Measurements from ENCODE around the gene ZNF20.

ZNF20 gene

GRCh38 chr19:12166626-12167025 is 26.5 kb upstream of the ZNF20 start:
- H3K79me2 ChIP-seq (ENCODE audit: low read length): peaks cover 76% of the 10 kb centered on the region

GRCh38 chr19:12163826-12164225 is 23.7 kb upstream of the ZNF20 start:
- no peak for DNase-seq
- Histone ChIP-seq H3K9me2 (replicated peaks; ENCODE audit: insufficient read depth, low read length) (no peaks in the 10 kb centered on the region), H3K4me3 (ENCODE audit: low read length) (peak overlapping the region; percentile 89), H3K9ac (ENCODE audit: low read length) (peak overlapping the region; percentile 91; the same call in 1 of the 2 replicates), H3K4me1 (ENCODE audit: low read length) (no peaks in the 10 kb centered on the region), H3K27ac (ENCODE audit: low read length) (no peak overlapping the region), H4K20me1 (ENCODE audit: insufficient read depth, low read length) (no peaks in the 10 kb centered on the region), H3K36me3 (replicated peaks; ENCODE audit: insufficient read depth, low read length) (no peaks in the 10 kb centered on the region), H3F3A (ENCODE audit: insufficient read depth, low read length) (no peaks in the 10 kb centered on the region), H3K27me3 (replicated peaks; ENCODE audit: insufficient read depth, low read length) (no peaks in the 10 kb centered on the region), H2AFZ (ENCODE audit: low read length) (no peak overlapping the region; the same call in 1 of the 2 replicates), H3K4me2 (ENCODE audit: low read depth, low read length) (peak overlapping the region; percentile 67), H3K9me3 (replicated peaks; ENCODE audit: insufficient read depth, low read length) (no peaks in the 10 kb centered on the region), H3K79me2 (ENCODE audit: low read length) (peaks cover 60% of the 10 kb centered on the region)
- TF ChIP-seq EZH2phosphoT487 (IDR thresholded peaks at IDR 0.05; ENCODE audit: low read length) (no peak), CTCF (IDR thresholded peaks at IDR 0.05; ENCODE audit: low read length) (no peak), EZH2 (optimal IDR thresholded peaks at IDR 0.05; ENCODE audit: low read depth, low read length) (no peak)

More at GRCh38 chr19:12166626-12167025, 26.5 kb upstream of the ZNF20 start:
- Histone ChIP-seq H3K36me3 (replicated peaks; ENCODE audit: insufficient read depth, low read length) (peaks cover 2% of the 10 kb centered on the region; the same call in 1 of the 2 replicates), H3K9ac (ENCODE audit: low read length) (no peak overlapping the region), H3K27me3 (replicated peaks; ENCODE audit: insufficient read depth, low read length) (no peaks in the 10 kb centered on the region), H4K20me1 (ENCODE audit: insufficient read depth, low read length) (no peaks in the 10 kb centered on the region), H3K4me1 (ENCODE audit: low read length) (no peaks in the 10 kb centered on the region), H3K9me2 (replicated peaks; ENCODE audit: insufficient read depth, low read length) (no peaks in the 10 kb centered on the region), H3K4me2 (ENCODE audit: low read depth, low read length) (no peak overlapping the region), H2AFZ (ENCODE audit: low read length) (no peak overlapping the region), H3F3A (ENCODE audit: insufficient read depth, low read length) (no peaks in the 10 kb centered on the region), H3K4me3 (ENCODE audit: low read length) (no peak overlapping the region), H3K9me3 (replicated peaks; ENCODE audit: insufficient read depth, low read length) (no peaks in the 10 kb centered on the region), H3K27ac (ENCODE audit: low read length) (no peak overlapping the region)
- DNase-seq: no peak
- TF ChIP-seq EZH2phosphoT487 (IDR thresholded peaks at IDR 0.05; ENCODE audit: low read length) (no peak), CTCF (IDR thresholded peaks at IDR 0.05; ENCODE audit: low read length) (no peak), EZH2 (optimal IDR thresholded peaks at IDR 0.05; ENCODE audit: low read depth, low read length) (no peak)

- no peaks in the 10 kb centered on the region for H3K9me3 ChIP-seq (replicated peaks; ENCODE audit: insufficient read depth, low read length)
- peak within 1 kb of the TSS; percentile 61; the same call in 1 of the 2 replicates for H3K27ac ChIP-seq (ENCODE audit: low read length)
- DNase-seq: peak; percentile 97
- H3K9ac ChIP-seq (ENCODE audit: low read length): peak within 1 kb of the TSS; percentile 91
- peak within 1 kb of the TSS; percentile 92 for H3K4me2 ChIP-seq (ENCODE audit: low read depth, low read length)
- TF ChIP-seq EZH2phosphoT487 (IDR thresholded peaks at IDR 0.05; ENCODE audit: low read length) (no peak), EZH2 (optimal IDR thresholded peaks at IDR 0.05; ENCODE audit: low read depth, low read length) (no peak), CTCF (IDR thresholded peaks at IDR 0.05; ENCODE audit: low read length) (no peak)
- H3K9me2 ChIP-seq (replicated peaks; ENCODE audit: insufficient read depth, low read length): no peaks in the 10 kb centered on the region
- H3K36me3 ChIP-seq (replicated peaks; ENCODE audit: insufficient read depth, low read length): no peaks in the 10 kb centered on the region
- no peaks in the 10 kb centered on the region for H3F3A ChIP-seq (ENCODE audit: insufficient read depth, low read length)
- H3K4me3 ChIP-seq (ENCODE audit: low read length): peak within 1 kb of the TSS; percentile 89
- peaks cover 53% of the 10 kb centered on the region for H3K79me2 ChIP-seq (ENCODE audit: low read length)
- H2AFZ ChIP-seq (ENCODE audit: low read length): peak within 1 kb of the TSS; percentile 100
- H4K20me1 ChIP-seq (ENCODE audit: insufficient read depth, low read length): no peaks in the 10 kb centered on the region
- H3K27me3 ChIP-seq (replicated peaks; ENCODE audit: insufficient read depth, low read length): no peaks in the 10 kb centered on the region
- H3K4me1 ChIP-seq (ENCODE audit: low read length): no peaks in the 10 kb centered on the region
Observed at GRCh38 chr19:12162882-12163806, 23.0 kb upstream of the ZNF20 start, which contains the start of gene ZNF136. ZNF136 (plus strand) TSS chr19:12163096; CDS start chr19:12163204, 108 bp downstream.

Data from MM.1S (cell line).